Ramos (cell line): ENCODE data around the gene EPB41L2.
"Not testable (repeated sequence)": the region's sequence is repeated elsewhere in the genome, so short reads cannot be mapped to it uniquely, and the experiment has no call there.

Experiments used
- in situ Hi-C: fragments of 300-500 bp; cut with MboI; formaldehyde crosslinking; loops from one replicate; pipeline ENCODE4 v1.14.3; 2022; ENCODE audit warnings: low sequenced_read_pairs; ENCODE audit not compliant: unreplicated experiment

Gene EPB41L2

GRCh38 chr6:130962966-130963365 is 100.1 kb downstream of the EPB41L2 start:
- in situ Hi-C loops: no loop called here

- in situ Hi-C loops: no loop called here
Measured at GRCh38 chr6:130961148-130961547, 101.9 kb downstream of the EPB41L2 start.

- in situ Hi-C loops: no loop called here
Measured at GRCh38 chr6:130959951-130960350, 103.1 kb downstream of the EPB41L2 start.

GRCh38 chr6:130958468-130958867 is 104.6 kb downstream of the EPB41L2 start:
- in situ Hi-C loops: no loop called here

DNA sequence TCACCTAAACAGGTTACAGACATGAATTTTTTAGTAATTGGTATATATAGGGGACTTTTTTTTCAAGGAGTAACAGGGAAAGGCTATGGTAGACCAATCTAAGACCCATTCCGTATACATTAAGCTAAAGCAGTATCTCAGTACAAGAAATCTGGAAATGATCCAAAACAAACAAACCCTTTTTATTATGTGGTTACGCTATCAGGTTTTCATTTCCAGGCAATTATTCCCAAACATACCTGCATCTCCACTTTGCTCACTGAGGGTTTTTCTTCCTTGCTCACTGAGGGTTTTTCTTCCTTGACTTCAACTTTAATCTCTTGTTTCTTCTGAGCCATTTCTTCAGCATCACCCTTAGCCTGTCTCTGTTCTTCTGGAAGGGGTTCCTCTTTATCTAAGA is 107.3 kb downstream of the EPB41L2 start:
- in situ Hi-C loops: no loop called here

DNA sequence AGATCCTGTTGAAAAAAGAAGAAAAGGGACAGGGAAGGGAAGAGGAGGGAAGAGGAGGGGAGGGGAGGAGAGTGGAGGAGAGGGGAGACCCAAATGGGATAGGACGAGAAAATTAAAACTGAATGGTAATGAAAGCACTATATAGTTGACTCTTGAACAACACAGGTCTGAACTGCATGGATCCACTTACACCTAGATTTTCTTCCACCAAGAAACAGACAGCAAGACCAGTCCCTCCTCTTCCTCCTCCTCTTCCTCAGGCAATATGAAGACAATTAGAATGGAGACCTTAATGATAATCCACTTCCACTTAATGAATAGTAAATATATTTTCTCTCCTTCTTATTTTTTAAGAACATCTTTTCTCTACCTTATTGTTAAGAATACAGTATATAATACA is 113.5 kb downstream of the EPB41L2 start:
- in situ Hi-C loops: no loop called here

GRCh38 chr6:130947464-130947863 is 115.6 kb downstream of the EPB41L2 start:
- in situ Hi-C loops: no loop called here

GRCh38 chr6:130946076-130946475 is 117.0 kb downstream of the EPB41L2 start:
- in situ Hi-C loops: no loop called here

- in situ Hi-C loops: no loop called here
Measured at GRCh38 chr6:130945401-130945919, 117.6 kb downstream of the EPB41L2 start.

GRCh38 chr6:130944486-130944885 is 118.6 kb downstream of the EPB41L2 start:
- in situ Hi-C loops: no loop called here

DNA sequence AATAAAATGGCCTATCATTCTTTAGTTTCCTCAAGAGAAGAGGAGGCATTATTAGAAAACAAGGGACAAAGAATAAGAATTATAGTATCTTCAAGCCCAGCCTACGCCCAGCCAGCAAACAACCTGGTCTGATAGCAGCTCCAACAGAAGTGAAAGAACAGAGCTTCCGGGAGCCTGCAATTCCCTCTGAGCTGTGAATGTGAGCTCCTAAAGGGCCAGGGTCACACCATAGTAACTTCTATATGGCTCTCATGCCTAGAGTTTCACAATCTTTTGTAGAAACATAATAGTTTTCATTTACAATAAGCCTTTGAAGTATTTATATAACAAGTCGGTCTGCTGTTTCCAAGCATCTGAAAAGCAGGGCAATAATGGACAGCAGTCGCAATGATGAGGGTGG is 119.3 kb downstream of the EPB41L2 start:
- in situ Hi-C loops: no loop called here

DNA sequence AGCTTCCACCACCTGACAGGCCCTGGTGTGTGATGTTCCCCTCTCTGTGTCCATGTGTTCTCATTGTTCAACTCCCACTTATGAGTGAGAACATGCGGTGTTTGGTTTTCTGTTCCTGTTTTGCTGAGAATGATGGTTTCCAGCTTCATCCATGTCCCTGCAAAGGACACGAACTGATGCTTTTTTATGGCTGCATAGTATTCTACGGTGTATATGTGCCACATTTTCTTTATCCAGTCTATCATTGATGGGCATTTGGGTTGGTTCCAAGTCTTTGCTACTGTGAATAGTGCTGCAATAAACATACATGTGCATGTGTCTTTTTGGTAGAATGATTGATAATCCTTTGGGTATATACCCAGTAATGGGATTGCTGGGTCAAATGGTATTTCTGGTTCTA is 120.3 kb downstream of the EPB41L2 start:
- in situ Hi-C loops: not testable (repeated sequence)

- in situ Hi-C loops: no loop called here
Measured at GRCh38 chr6:130937942-130938604, 125.0 kb downstream of the EPB41L2 start.

DNA sequence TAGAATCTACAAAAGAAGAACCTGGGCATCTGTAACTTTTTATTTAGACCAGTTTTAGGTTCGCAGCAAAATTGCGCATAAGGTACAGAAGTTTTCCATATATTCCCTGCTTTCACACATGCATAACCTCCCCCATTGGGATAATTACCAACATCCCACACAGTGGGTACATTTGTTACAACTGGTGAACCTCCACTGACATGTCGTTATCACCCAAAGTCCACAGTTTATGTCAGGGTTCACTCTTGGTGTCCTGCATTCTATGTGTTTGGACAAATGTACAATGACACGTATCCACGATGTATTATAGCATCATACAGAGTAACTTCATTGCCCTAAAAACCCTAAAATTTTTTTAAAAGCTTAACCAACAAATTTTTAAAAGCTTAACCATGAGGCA is 126.1 kb downstream of the EPB41L2 start:
- in situ Hi-C loops: no loop called here

DNA sequence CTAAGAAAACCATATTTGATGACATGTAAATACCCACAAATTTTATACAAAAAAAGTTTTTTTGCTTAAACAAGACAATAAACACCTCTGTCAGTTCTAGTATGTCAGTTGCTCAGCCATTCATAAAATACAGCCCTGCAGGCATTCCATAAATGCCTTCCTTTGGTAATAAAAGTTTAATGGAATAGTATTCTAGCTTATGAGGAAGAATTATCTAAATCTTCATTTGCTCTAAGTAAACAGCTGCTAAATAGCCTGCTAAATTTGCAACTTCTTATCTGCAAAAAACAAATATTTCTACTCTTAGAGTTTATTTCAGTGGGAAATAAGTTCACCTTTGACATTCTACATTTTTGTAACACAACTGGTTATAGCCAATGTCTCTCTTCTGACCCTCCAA is 127.1 kb downstream of the EPB41L2 start:
- in situ Hi-C loops: no loop called here

DNA sequence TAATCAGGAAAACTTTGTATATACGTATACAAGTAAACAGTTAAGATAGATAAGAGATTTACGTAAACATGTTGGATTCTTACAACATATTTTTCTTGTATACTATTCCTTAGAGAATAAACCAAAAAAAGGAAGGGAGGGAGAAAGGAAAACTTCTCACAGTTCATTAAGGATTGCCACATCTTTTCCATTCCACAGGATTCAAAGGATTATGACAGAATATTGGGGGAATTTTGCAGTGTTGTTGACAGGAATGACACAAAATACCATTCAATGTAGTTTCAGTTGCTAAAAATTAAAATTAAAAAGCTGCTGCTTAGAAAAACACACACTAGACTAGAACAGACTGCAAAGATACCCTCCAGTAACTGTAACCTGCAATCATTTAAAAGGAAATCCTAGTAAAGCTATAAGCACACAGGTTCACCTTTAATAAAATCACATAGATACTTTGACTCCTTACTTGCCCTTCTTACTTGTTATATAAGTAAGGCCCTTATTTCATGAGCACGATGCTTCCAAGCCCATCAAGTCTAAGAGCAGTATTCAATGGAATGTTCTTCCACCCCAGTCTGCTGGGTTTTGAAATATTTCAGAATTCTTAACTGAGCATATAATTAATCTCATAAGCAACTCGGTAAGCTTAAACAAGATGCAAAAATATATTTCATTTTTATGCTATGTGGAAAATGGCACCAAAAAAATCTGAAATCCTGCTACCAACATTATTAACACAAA is 128.0 kb downstream of the EPB41L2 start:
- in situ Hi-C loops: no loop called here

DNA sequence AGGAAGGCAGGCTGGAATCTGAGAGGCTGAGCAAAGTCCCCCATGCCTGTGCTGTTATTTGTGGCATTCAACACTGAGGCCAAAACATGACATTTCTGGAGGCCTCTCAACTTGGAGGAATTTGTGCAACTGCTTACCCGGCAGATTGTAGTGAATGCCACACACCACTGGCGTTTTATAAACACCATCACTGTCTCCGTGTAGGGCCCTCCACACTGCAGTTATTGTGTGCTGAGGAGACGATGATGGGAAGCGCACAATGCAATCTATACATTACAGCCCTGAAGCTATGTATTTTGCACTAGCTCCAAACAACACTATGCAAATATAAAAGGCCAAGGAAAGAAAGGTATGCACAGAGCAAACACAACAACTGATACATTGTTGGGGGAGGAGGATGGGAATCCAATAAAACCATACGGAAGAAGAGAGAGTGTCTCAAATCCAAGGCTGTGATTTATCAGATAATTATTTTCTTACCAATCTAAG is 129.3 kb downstream of the EPB41L2 start:
- in situ Hi-C loops: no loop called here

GRCh38 chr6:130932921-130933320 is 130.1 kb downstream of the EPB41L2 start:
- in situ Hi-C loops: no loop called here

DNA sequence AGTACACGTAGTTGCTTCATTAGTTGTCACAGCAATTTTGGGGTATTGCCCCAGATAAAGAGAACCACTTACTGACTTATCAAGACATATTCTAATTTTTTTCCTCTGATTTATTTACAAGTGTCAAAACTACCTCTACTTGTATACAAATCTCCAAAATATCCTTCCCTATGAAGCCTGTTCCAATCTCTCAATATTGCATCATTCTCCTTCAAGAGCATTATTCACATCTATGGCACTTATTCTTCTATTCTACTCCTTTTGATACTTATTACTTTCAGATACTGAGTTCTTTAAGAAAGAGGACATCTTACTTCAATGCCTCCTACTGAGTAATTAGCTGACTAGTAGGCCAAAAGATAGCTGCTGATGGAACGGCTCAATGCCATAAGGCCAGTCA is 130.6 kb downstream of the EPB41L2 start:
- in situ Hi-C loops: no loop called here

- in situ Hi-C loops: no loop called here
Measured at GRCh38 chr6:130931683-130932082, 131.4 kb downstream of the EPB41L2 start.

- in situ Hi-C loops: no loop called here
Measured at GRCh38 chr6:130929036-130929678, 133.9 kb downstream of the EPB41L2 start.
